Right lung (tissue), 5 donors: ENCODE results near the gene TMEM238L. TPM values are rescaled to one million over a fixed set of nuclear protein-coding genes. Genes with fewer than 3 reads are reported as not detected.

ENCODE experiments used
- DNase-seq, 2 donors: peaks; one replicate each; pipeline ENCODE4 v3.0.0-alpha.2; 2013
- polyA plus RNA-seq, 5 donors: library from polyadenylated mRNA; unstranded; fragments of 120-200 nt; gene quantifications; one replicate each; pipeline versions ENCODE4 v1.2.1 to v1.2.3, GENCODE V29; 2013; ENCODE audit warnings: inconsistent platforms in 1 of 5, low replicate concordance in 1 of 5; ENCODE audit not compliant: insufficient read length in 5 of 5, insufficient read depth in 1 of 5

Gene TMEM238L
- polyA plus RNA-seq, 5 donors, result 0.12 to 0.36 (median 0.15) TPM; not detected in 2

DNA sequence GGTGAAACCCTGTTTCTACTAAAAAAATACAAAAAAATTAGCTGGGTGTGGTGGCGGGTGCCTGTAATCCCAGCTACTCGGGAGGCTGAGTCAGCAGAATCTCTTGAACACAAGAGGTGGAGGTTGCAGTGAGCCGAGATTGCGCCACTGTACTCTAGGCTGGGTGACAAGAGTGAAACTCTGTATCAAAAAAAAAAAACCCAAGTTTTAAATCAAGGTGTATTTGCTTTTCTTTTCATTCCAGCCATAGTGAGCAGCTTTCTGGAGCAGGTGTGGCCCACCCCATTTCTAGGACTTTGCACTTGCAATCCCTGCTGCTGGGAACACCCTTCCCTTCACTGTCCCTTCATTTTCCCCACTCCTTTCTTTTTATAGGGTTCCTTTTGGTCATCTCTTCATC, 28.8 kb downstream of the TMEM238L start:
- no peak for DNase-seq

DNA sequence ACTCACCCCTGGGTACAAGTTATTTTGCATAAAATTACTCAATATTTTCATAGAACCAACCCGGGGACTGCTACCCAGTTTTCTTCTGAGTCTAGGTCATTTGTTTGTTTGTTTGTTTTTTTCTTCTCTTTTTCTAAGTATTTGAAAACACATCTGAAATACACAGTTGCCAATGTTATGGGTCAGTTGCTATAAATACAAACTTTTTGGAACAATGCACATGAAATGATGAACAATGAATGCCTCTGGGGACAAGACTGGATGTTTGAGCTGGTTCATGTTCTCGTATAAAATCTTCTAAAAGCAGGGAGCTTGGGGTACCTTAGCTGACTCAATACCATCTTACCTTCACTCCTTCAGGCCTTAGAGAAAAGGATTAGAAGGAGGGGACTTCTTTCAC, 30.5 kb downstream of the TMEM238L start:
- no peak for DNase-seq

DNA sequence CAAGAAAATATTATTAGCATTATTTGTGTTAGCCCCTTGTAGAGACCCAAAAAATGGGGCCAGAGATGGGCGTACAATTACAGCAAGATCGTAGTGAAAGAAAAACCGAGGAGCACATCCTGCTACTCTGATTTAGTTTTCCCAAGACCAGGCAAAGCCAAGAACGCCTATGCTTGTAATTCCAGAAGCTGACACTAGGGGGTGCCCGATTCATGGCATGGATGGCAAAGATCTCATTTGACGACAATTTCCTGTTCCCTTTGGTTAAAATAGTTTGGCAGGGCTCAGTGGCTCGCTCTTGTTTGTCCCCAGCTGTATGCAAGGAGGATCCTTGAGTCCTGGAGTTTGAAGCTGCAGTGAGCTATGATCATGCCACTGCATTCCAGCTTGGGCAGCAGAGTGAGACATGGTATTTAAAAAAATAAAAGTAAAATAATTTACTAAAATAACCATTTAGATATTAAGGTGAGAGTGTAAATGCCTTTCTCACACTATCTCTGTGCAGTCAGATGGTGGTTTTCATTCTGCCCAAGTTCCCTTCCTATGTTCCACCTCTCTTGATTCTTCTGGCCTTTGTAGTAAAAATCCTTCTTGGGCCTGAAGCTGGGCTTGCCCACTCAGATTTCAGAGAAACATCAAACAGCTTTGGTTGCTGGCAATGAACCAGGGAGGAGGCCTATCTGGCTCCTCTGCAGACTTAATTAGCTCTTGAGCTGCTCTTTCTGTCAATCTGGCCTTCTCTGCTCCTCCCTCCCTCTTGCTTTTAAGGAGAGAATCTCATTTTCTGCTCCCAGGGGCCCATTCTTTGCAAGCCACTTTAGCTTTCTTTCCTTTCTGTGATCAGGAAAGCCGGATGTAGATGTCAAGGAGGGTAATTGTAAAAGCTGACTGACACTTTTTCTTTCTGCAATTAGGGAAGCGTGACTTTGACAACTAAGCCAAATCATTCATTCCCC, 31.2 kb downstream of the TMEM238L start:
- DNase-seq, result peak; percentile 29 to 34

DNA sequence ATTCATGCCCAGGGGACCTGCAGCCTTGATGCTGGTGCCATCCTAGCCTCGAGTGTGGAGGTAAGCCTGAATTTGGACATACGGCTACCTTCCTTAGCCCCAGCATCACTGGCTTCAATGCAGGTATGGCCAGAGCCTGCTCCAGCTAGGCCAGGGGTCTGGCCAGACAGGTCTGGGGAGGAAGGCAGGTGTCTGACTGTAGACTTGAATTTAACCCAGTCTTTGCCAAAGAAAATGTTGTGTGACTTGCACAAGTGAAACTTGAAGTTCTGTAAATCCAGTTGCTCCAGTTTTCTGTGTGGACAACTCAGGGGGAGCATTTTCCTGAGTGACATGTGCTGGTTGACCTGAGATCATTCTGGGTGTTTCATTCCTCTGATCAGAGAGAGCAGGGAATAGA, 32.8 kb downstream of the TMEM238L start:
- DNase-seq, result no peak

DNA sequence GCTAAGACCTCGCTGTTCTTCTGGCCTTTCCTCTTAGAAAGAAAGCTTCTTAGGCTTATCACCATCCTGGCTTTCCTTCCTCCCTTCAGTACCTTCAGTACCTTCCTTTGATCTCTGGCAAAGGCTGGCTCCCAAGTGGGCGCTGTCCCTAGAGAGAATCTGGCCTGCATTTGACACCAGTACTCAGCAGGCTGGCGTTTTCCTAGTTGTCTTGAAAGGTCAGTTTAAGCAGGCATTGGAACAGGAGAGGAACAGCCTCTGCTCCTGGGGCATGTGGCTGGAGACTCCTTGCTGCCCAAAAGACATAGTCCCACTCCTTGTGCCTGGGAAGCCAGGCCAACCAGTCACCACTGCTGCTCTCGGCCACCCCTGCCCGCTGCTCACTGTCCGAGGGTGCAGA, 34.1 kb downstream of the TMEM238L start:
- DNase-seq, result no peak

DNA sequence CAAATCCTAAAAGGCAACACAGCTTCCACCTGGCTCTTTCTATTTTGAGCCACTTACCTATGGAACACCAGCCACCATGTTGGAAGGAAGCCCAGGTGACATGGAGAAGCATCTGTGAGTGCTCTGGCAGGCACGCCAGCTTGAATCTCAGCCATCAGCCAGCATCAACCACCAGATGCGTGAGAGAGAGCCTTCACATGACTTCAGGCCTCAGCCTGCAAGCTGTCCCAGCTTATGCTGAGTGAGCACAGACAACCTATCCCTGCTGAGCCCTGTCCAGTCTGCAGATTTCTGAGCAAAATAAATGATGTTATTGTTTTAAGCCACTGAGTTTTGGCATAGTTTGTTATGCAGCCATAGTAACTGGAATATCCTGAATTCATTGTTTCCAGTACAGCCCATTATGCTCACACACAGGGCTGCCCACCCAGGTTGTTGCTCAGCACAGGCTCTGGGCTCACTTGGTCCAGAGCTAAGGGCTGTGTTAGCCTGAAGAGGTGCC, 35.1 kb downstream of the TMEM238L start:
- DNase-seq, result no peak

DNA sequence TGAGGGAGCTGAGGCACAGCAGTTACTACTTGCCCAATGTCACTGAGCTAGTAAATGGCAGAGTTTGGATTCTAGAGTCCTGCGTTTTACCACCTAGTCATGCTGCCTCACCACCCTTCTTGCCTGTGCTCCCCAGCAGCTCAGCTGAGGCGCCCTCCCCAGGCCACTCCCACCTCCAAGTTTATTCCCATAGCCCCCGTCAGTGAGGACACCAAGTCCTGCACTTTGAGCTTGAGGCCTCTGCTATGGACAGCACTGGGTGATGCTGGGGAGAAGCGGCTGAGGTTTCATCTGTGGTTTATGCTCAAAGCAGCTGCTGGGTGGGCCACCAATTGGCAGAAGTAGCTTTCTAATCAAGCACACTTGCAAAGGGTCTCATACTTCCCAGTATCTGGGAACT, 36.7 kb downstream of the TMEM238L start:
- DNase-seq, result no peak

DNA sequence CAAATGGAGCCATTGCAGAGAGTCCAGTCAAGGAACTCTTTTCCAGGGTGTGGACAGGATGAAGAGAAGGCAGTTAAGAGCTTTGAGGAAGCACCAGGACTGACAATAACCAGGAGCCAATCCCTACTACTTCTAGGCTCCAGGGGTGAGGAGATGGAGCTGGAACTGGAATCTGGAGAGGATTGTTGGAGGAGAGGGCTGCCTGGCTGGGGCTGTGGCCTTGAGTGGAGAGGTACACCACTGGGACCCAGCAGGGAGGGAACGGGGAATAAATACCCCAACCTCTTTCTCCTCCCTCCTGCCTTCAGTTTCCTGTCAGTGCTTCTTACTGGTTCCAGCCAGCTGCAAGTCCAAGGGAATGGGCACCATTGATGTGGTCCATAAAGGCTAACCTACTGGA, 41.9 kb downstream of the TMEM238L start:
- DNase-seq, result no peak

DNA sequence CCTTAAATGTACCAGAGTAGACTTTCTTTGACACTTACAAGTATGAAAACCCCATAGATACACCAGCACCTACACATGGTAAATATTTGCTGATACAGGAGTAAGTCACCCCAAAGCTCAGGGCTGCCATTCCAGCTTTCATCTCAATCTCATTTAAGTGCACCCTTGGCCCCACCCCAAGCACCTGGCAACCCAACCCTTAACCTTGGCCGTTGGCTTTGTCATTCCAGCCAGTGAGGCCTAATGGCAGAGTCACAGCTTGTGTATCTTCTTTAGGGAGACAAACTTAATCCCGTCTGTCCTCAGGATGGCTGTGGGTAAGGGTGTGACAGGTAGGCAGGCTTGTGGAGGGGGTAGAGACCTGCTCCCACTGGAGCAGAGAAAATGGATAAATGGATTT, 42.6 kb downstream of the TMEM238L start:
- DNase-seq, result no peak

DNA sequence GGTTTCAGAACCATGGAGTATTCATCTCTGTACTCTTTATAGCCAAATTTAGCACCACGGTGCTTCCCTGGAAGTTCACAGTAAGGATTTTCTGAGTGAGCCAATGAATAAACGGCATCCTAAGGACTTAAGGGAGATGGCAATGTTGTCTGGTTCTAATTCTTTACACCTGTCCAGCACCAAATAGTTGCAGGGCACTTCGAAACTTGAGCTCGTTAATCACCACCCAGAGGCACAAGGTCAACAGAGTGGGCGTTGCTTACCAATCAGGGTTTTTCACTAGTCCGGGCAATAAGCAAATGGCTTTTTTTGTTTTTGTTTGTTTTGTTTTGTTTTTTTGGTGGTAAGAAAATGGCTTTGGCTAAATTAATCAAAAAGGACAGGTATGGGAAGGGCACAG, 45.8 kb downstream of the TMEM238L start:
- DNase-seq, result no peak

DNA sequence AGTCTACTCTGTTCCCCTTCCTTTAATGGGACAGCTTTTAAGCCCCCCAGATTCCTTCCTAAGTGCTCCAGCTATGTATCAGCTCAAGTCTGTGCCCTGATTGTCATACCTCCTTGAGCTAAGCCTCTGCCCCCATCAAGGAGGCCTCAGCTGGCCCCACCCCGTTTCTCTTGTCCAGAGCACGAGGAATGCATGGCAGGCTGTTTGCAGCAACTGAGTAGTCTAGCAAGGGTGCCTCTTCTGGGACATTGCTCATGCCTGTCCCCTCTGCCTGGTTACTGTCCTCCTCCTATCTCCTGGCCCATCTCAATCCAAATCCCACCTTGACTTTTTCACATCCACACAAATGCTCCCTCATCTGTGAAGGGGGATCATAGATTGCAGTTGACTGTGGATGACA, 46.3 kb downstream of the TMEM238L start:
- DNase-seq, result no peak

DNA sequence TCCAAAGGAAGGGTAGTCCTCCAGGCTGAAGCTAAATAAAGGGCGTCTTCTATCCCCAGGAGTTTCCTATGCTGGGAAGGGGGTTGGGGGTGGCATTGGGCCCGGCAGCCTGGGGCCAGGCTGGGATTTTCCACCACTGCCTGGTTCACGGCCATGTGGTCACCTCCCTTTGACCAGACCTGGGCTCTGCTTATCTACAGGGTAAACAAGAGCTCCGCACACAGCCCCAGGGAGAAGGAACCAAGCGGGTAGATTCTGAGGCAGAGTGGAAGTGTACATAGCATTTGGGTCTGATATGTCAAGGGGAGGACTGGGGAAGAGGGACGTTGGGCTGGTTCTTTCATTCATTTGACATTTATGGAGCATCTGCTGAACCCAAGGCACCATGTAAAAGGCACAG, 46.8 kb downstream of the TMEM238L start:
- DNase-seq, result no peak

DNA sequence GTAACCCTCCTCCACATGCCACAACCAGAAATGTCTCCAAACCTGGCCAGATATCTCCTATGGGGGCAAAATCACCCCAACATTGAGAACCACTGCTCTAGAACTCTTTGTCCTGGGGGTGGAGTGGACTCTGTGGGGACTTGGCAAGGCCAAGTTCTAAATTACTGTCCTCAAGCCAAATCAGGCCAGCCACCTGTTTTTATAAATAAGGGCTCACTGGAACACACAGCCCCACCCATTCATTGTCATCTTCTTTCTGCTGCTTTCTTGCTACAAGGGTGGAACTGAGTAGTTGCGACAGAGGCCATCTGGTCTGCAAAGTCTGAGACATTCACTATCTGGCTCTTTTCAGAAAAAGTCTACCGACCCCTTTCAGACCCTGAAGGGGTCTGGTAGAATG, 47.3 kb downstream of the TMEM238L start:
- no peak for DNase-seq

DNA sequence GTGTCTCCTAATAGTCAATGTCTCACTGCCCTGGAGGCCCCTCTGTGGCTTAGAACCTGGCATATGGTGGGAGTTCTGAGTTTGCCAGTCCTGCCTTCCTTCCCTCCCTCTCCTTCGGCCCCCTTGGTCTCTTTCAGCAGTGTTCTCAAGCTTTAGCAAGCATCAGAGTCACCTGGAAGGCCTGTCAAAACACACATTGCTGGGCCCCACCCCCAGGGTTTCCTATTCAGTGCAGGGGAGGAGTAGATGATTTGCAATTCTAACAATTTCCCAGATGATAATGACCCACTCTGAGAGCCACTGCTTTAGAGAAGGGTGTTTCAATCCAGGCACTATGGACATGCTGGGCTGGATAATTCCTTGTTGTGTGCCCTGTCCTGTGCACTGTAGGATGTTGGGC, 47.7 kb downstream of the TMEM238L start:
- no peak for DNase-seq

DNA sequence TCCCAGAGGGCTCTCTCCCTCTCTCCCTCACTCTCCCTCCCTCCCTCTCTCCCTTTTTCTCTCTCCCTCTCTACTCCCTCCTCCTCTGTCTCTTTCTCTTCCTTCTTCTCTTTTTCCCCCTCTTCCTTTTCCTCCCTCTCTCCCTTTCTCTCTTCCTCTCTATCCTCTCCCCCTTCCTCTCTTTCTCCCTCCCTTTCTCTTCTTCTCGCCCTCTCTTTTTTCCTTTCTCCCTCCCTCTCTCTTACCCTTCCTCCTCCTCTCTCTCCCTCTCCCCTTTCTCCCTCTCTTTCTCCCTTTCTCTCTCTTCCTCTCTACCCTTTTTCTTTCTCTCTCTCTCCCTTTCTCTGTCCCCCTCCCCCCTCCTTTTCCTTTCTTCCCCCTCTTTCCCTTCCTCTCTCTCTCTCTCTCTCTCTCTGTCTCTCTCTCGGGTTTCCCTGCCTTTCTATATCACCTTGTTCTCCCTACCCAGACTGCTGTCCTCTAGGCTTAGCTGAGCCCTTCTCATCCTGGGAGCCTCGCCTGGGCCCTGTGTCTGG, 48.2 kb downstream of the TMEM238L start:
- DNase-seq, result no peak

DNA sequence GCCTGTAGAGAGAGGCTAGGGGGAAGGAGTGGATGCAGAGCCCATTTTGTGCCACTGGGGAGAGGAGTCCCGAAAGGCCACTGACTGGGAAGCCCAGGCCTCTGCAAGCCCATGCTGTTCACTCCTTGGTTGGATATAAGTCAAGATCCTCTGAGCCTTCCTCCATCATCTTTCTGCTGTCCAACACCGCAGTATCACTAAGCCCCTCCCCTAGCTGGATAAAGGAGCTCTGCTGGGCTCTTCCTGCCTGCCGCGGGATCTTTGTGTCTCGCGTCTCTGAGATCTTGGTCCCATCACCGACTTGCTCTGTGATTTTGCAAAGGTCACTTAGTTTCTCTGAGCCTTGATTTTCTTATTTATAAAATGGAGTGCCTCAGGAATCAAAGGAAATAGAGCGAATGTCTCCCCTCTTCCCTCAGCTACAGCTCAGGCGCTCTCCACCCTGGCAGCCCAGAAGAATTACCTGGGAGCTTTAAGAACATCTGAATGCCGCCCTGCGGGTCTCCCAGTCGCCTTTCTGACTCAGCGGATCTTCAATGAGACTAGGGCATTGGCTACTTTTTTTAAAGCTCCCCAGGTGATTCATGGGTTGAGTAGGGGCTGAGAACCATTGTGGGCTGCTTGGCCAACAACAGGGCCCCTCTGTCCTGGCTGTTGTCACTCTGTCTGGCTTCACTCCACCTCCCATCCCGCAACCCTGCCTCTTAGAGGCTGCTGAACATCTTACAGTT, 48.9 kb downstream of the TMEM238L start:
- no peak for DNase-seq

DNA sequence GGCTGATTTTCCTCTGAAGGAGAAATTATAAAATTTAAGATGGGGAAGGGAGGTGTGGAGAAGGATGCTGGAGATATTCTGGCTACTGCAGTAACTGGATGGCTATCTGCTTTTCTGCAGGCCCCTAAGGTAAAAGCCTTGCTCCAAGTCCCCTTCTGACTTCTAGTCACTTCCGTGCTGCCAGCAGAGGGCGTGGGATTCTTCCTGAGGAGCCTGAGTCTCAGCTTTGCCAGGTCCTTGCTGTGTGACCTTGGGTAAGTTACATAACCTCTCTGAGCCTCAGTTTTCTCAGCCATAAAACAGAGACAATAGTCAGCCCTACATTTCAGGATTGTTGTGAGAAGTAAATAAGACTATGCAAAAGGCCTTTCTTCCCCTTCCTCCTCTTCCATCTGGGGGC, 49.8 kb downstream of the TMEM238L start:
- DNase-seq, result no peak

DNA sequence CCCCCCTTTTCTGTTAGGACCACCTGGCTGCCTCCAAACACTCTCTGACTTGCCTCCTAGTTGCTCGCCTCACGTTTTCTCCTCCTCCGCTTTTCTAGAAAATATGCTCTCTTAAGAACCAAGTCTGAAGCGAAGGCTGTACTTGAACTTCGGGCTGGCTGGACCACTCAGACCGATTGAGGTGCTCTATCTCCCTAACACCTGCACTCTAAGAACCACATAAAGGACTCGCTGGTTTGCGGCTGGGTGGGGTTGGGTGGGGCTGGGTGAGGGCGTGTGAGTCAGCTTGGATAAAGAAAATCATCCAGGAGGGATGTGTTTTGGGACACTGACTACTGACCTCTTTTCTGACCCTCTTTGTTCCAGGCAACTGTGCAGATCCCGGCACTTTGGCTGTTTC, 51.2 kb downstream of the TMEM238L start:
- DNase-seq, result no peak

DNA sequence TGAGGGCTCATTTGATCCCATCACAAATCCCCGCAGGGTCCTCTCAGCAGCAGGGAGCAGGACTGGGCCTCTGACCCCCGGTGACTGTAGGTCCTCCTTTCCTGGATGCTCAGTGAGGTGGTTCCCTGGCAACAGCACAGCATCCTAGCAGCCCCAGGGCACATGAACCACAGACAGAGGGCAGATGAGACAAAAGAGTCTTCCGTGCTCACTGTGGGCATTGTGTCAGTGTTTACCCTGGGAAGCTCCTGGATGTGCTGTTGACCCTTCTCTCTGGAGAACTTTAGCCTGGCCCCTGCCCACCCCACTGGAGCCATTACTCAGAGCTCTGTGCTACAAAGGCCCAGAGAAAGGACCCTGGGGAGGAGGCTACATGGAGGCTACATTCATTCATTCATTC, 52.3 kb downstream of the TMEM238L start:
- DNase-seq, result no peak

DNA sequence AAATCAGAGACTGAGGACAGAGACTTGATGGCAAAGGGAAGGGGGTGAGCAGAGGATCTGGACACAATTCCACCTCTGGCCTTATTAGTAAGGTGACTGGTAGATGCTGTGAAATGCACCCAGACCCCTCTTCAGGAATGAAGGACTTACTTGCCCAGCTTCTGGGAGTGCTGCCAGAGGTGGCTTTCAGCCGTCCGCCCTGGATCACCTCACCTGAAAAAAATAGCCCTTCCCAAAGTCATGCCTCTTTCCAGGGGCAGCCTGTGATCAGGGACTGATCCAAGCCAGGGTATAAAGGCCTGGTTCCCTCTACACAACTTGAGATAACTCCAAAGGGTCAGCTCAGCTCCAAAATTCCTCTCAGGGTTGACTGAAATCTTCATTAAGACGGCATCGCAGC, 53.7 kb downstream of the TMEM238L start:
- no peak for DNase-seq

DNA sequence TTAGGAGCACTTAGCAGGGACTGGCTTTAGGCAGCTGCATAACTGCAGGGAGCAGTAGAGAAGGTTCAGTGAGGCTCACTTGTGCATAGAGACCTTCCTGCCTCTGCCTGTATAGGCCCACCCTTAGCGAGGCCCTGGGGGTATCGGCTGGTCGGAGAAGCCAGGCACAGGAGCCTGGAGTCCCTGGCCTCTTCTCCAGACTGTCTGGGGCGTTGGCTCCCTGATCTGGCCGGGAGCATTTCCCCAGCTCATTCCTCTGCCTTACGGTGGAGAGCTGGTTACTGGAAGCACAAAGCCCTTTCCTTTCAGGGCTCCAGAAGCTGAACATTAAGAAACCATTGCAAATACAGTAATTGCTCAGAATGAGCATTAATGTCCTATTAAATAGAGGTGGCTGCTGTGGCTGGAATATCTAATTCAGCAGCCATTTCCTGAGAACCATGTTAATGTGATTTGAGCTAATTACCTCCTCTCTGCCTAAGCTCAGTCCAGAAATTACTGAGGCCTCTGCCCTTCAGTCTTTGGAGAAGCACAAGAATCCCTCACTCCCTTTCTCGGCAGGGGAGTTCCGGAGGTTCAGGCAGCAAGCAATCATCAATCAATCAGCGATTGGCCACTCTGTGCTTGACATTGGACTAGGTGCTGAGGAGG, 55.2 kb downstream of the TMEM238L start:
- DNase-seq, result no peak

DNA sequence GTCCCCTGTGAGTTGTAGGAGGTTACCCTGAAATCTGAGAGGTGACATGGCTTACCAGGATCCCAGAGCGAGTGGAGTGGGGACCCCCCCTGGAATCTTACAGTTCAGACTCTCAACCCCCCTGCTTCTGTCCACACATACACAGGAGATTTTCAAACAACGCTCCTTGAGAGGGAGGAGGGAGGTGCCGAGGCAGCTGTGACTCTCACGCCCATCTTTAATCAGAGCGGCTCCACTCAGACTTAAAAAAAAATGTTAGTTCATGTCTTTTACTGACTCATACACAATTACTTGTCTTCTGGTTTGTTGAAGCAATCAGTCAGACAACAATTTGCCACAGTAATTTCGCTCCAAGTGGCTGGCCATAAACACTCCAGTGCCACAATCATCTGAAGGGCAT, 58.7 kb downstream of the TMEM238L start:
- DNase-seq, result no peak
